SK-MEL-5 (cell line): ENCODE results near the gene SLC25A36. TPM values are rescaled to one million over a fixed set of nuclear protein-coding genes. Genes with fewer than 3 reads are reported as not detected.
"Not testable (repeated sequence)": the region's sequence is repeated elsewhere in the genome, so short reads cannot be mapped to it uniquely, and the experiment has no call there.

Experiments used
- DNase-seq: peaks from one replicate; pipeline ENCODE4 v3.0.0-alpha.2; 2016; ENCODE audit warnings: low read depth, low spot score
- in situ Hi-C: cut with HindIII; loops from 2 replicates; pipeline ENCODE4 v1.10.0; 2016; ENCODE audit warnings: low sequenced_read_pairs, high pct_unique_total_duplicates, low pct_unique_long_range_greater_than_20kb
- total RNA-seq: library from RNA; depleted of rRNA; stranded (reverse); fragments of >200 nt; shearing (Covaris generic); gene quantifications from 2 replicates; pipeline ENCODE4 v1.2.3, GENCODE V29; 2014

The SLC25A36 gene
- total RNA-seq, 1 experiment from 2014 or later: 92.5 TPM

GRCh38 chr3:140924097-140924873 is 17.4 kb upstream of the SLC25A36 start:
- in situ Hi-C loops: no loop called here
- no peak for DNase-seq

GRCh38 chr3:140927279-140928069 is 14.2 kb upstream of the SLC25A36 start:
- in situ Hi-C loops: no loop called here
- no peak for DNase-seq

- DNase-seq: no peak
- in situ Hi-C loops: no loop called here
Observed at GRCh38 chr3:140929446-140929845, 12.2 kb upstream of the SLC25A36 start.

- in situ Hi-C loops: no loop called here
- no peak for DNase-seq
Observed at GRCh38 chr3:140931016-140931454, 10.6 kb upstream of the SLC25A36 start.

- in situ Hi-C loops: no loop called here
- no peak for DNase-seq
Observed at GRCh38 chr3:140931801-140932200, 9.8 kb upstream of the SLC25A36 start.

GRCh38 chr3:140933109-140933508 is 8.5 kb upstream of the SLC25A36 start:
- DNase-seq: no peak
- in situ Hi-C loops: no loop called here

- DNase-seq: no peak
- in situ Hi-C loops: no loop called here
Observed at GRCh38 chr3:140933552-140933951, 8.1 kb upstream of the SLC25A36 start.

- DNase-seq, in situ Hi-C loops: not testable (repeated sequence)
Observed at GRCh38 chr3:140939305-140939704, 2.3 kb upstream of the SLC25A36 start.

GRCh38 chr3:140941090-140941433 is 574 bp upstream of the SLC25A36 start:
- in situ Hi-C loops: no loop called here
- DNase-seq: no peak

- DNase-seq: peak; percentile 71
- in situ Hi-C loops: no loop called here
Observed at GRCh38 chr3:140942221-140943104, 827 bp downstream of the SLC25A36 start.

GRCh38 chr3:140943781-140944552 is 2.3 kb downstream of the SLC25A36 start:
- in situ Hi-C loops: no loop called here
- no peak for DNase-seq

- in situ Hi-C loops: no loop called here
- DNase-seq: no peak
Observed at GRCh38 chr3:140948460-140949249, 7.0 kb downstream of the SLC25A36 start.

GRCh38 chr3:140950144-140950543 is 8.5 kb downstream of the SLC25A36 start:
- in situ Hi-C loops: no loop called here

GRCh38 chr3:140950863-140951262 is 9.2 kb downstream of the SLC25A36 start:
- in situ Hi-C loops: no loop called here
- DNase-seq: no peak

More at GRCh38 chr3:140950144-140950543, 8.5 kb downstream of the SLC25A36 start:
- DNase-seq: no peak

- in situ Hi-C loops: not testable (repeated sequence)
Observed at GRCh38 chr3:140951750-140952149, 10.1 kb downstream of the SLC25A36 start.

More at GRCh38 chr3:140951750-140952149, 10.1 kb downstream of the SLC25A36 start:
- DNase-seq: not testable (repeated sequence)
